Keratinocyte (primary cell): ENCODE results near the gene REG4. TPM values are rescaled to one million over a fixed set of nuclear protein-coding genes. Genes with fewer than 3 reads are reported as not detected.
"Not testable (repeated sequence)": the region's sequence is repeated elsewhere in the genome, so short reads cannot be mapped to it uniquely, and the experiment has no call there.

ENCODE experiments used
- DNase-seq: peaks from one replicate; pipeline ENCODE4 v3.0.0-alpha.2; 2011; ENCODE audit warnings: low read depth, missing footprints, low spot score
- FAIRE-seq: peaks from 2 replicates; lab custom pipeline; 2011; peaks lifted over from hg19 to GRCh38; lab: Jason Lieb, UNC
- H2AFZ ChIP-seq: 2 replicates; pipeline ENCODE4 v1.6.0; 2012; ENCODE audit warnings: low read length, control low read depth, inconsistent platforms; ENCODE audit not compliant: control insufficient read depth
- H3K27ac ChIP-seq: 2 replicates; pipeline ENCODE4 v1.5.1; 2011; ENCODE audit warnings: low read length; ENCODE audit not compliant: control insufficient read depth, insufficient read depth
- H3K27me3 ChIP-seq: 3 replicates; pipeline ENCODE4 v1.6.0; 2011; ENCODE audit warnings: low read length; ENCODE audit not compliant: control insufficient read depth, insufficient read depth; ENCODE audit errors: extremely low read depth
- H3K36me3 ChIP-seq, 2 experiments: 2 replicates in 1 of 2; 3 replicates in 1 of 2; pipeline ENCODE4 v1.5.1; 2011; ENCODE audit warnings: low read length in 2 of 2, mild to moderate bottlenecking in 1 of 2; ENCODE audit not compliant: control insufficient read depth in 2 of 2, insufficient read depth in 2 of 2; ENCODE audit errors: extremely low read depth in 1 of 2
- H3K4me1 ChIP-seq: 3 replicates; pipeline ENCODE4 v1.5.1; 2011; ENCODE audit warnings: low read length; ENCODE audit not compliant: control insufficient read depth, insufficient read depth; ENCODE audit errors: extremely low read depth
- H3K4me2 ChIP-seq: 3 replicates; pipeline ENCODE4 v1.6.0; 2011; ENCODE audit warnings: low read depth, low read length; ENCODE audit not compliant: control insufficient read depth, insufficient read depth; ENCODE audit errors: extremely low read depth
- H3K4me3 ChIP-seq, 3 experiments: fragments of 200-600 bp in 1 of 3; sonication (generic) in 1 of 3; 2 replicates in 2 of 3; 3 replicates in 1 of 3; pipeline ENCODE4 v1.5.1; 2011 to 2016; ENCODE audit warnings: low read length in 3 of 3, mild to moderate bottlenecking in 3 of 3, control low read depth in 2 of 3, inconsistent platforms in 1 of 3, low read depth in 1 of 3, mixed read lengths in 1 of 3, mixed run types in 1 of 3, moderate library complexity in 1 of 3; ENCODE audit not compliant: control insufficient read depth in 2 of 3, insufficient read depth in 2 of 3; ENCODE audit errors: extremely low read depth in 1 of 3
- H3K79me2 ChIP-seq: 2 replicates; pipeline ENCODE4 v1.6.0; 2012; ENCODE audit warnings: low read length; ENCODE audit not compliant: control insufficient read depth, insufficient read depth
- H3K9ac ChIP-seq: 3 replicates; pipeline ENCODE4 v1.6.0; 2011; ENCODE audit warnings: low read length; ENCODE audit not compliant: control insufficient read depth, insufficient read depth; ENCODE audit errors: extremely low read depth
- H3K9me1 ChIP-seq: 3 replicates; pipeline ENCODE4 v1.6.0; 2011; ENCODE audit warnings: low read length; ENCODE audit not compliant: control insufficient read depth, insufficient read depth; ENCODE audit errors: extremely low read depth
- H3K9me3 ChIP-seq: 2 replicates; pipeline ENCODE4 v1.5.1; 2012; ENCODE audit warnings: low read depth, low read length; ENCODE audit not compliant: control insufficient read depth
- H4K20me1 ChIP-seq: 3 replicates; pipeline ENCODE4 v1.6.0; 2011; ENCODE audit warnings: low read length; ENCODE audit not compliant: control insufficient read depth, insufficient read depth; ENCODE audit errors: extremely low read depth
- EZH2 ChIP-seq: IDR thresholded peaks from one replicate; pipeline ENCODE4 v1.6.1; 2012; ENCODE audit warnings: inconsistent platforms, mild to moderate bottlenecking, low read length, moderate library complexity
- dilution Hi-C: fragments of 300-500 bp; cut with MboI; formaldehyde crosslinking; loops from one replicate; pipeline ENCODE4 v1.7.0; 2020; ENCODE audit warnings: low sequenced_read_pairs; ENCODE audit not compliant: extremely low pct_ligation_motif_present
- polyA plus RNA-seq, 5 experiments: library from polyadenylated mRNA; depleted of rRNA in 3 of 5; stranded (reverse) in 3 of 5; stranded (forward) in 1 of 5; unstranded in 1 of 5; fragments of >200 nt; gene quantifications; 1 replicate in 1 of 5; 2 replicates in 3 of 5; 3 replicates in 1 of 5; pipeline versions ENCODE4 v1.2.1 to v1.2.3, GENCODE V29; 2011 to 2012; ENCODE audit warnings: missing spikeins in 2 of 5, low read depth in 1 of 5, low replicate concordance in 1 of 5
- TF ChIP-seq, protein P1 (sequence below), 3 experiments: IDR thresholded peaks in 1 of 3; conservative IDR thresholded peaks in 1 of 3; optimal IDR thresholded peaks in 1 of 3; 2 replicates in 2 of 3; 3 replicates in 1 of 3; pipeline versions ENCODE3 to v1.5.1; 2011; ENCODE audit warnings: low read length in 3 of 3, mild to moderate bottlenecking in 3 of 3, moderate library complexity in 2 of 3, control low read depth in 1 of 3, inconsistent platforms in 1 of 3; ENCODE audit not compliant: insufficient read depth in 2 of 3; ENCODE audit errors: extremely low read depth in 1 of 3

The REG4 gene
- polyA plus RNA-seq, 1 donor (not counting 4 experiments of a cell fraction or from before 2014, with no cell fraction given), result not detected

DNA sequence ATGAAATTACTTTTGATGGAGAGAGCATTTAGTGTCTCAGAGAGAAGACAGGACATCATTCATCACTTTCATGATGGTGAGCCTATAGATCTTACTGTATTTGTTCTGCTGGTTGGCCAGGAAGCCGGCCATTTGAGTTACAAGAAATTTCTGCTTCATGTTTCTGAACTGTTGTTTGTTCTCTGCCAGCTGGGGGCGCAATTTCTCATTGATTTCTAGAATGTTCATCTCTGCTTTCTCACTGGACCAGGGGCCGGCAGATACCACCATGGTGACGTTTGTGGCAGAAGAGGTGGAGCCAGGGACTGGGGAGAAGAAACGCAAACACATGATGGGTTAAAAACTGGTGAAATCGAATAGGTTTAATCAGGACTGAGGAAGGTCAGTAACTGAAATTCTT, 32.9 kb upstream of the REG4 start:
- H3K4me3 ChIP-seq, dilution Hi-C loops, H3K27me3 ChIP-seq, H3K9me3 ChIP-seq, H3K9me1 ChIP-seq, H2AFZ ChIP-seq, FAIRE-seq, H3K4me1 ChIP-seq, H3K36me3 ChIP-seq, H4K20me1 ChIP-seq, H3K9ac ChIP-seq, DNase-seq, H3K4me2 ChIP-seq, H3K79me2 ChIP-seq, H3K27ac ChIP-seq: not testable (repeated sequence)
- TF ChIP-seq, protein P1, sequence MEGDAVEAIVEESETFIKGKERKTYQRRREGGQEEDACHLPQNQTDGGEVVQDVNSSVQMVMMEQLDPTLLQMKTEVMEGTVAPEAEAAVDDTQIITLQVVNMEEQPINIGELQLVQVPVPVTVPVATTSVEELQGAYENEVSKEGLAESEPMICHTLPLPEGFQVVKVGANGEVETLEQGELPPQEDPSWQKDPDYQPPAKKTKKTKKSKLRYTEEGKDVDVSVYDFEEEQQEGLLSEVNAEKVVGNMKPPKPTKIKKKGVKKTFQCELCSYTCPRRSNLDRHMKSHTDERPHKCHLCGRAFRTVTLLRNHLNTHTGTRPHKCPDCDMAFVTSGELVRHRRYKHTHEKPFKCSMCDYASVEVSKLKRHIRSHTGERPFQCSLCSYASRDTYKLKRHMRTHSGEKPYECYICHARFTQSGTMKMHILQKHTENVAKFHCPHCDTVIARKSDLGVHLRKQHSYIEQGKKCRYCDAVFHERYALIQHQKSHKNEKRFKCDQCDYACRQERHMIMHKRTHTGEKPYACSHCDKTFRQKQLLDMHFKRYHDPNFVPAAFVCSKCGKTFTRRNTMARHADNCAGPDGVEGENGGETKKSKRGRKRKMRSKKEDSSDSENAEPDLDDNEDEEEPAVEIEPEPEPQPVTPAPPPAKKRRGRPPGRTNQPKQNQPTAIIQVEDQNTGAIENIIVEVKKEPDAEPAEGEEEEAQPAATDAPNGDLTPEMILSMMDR (optimal IDR thresholded peaks at IDR 0.05 in 1 of 3, IDR thresholded peaks at IDR 0.05 in 1 of 3, conservative IDR thresholded peaks at IDR 0.05 in 1 of 3; ENCODE audit: extremely low read depth in 1 of 3, insufficient read depth in 2 of 3, low read length in 3 of 3), result peak in 2 of 3 experiments; percentile 5 to 35

DNA sequence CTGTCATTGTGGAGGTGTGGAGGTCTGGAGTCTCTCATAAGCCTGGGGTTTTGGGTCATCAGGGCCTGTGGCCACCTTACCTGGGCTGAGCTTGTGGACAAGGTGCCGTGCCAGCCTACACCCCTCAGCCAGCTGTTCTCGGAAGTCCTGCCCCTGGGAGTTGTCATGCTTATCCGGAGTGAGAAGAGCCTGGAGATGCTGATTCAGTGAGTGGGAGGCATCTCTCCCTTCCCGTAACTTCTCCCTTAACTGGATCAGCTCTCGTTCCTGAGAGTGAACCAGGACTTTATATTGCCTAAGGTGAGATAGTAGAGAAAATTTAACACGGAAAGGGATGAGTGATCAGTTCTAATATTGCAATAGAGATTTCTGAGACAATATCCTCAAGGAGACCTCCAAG, 30.0 kb upstream of the REG4 start:
- TF ChIP-seq, protein P1 (optimal IDR thresholded peaks at IDR 0.05 in 1 of 3, IDR thresholded peaks at IDR 0.05 in 1 of 3, conservative IDR thresholded peaks at IDR 0.05 in 1 of 3; ENCODE audit: extremely low read depth in 1 of 3, insufficient read depth in 2 of 3, low read length in 3 of 3), result no peak
- TF ChIP-seq EZH2, result no peak
- Histone ChIP-seq H3K4me3 (no peak overlapping the region), H3K4me2 (no peak overlapping the region), H3K9me3 (no peaks in the 10 kb centered on the region), H3K36me3 (no peaks in the 10 kb centered on the region), H3K9me1 (no peaks in the 10 kb centered on the region), H3K27me3 (no peaks in the 10 kb centered on the region), H3K9ac (no peak overlapping the region), H3K27ac (no peak overlapping the region), H2AFZ (no peak overlapping the region), H3K79me2 (no peaks in the 10 kb centered on the region), H4K20me1 (no peaks in the 10 kb centered on the region), H3K4me1 (no peaks in the 10 kb centered on the region)
- no peak for FAIRE-seq
- dilution Hi-C loops, result no loop called here
- DNase-seq, result no peak
